HL-60 (cell line): Measurements from ENCODE around the gene EPB42.

Experiments used
- CTCF ChIP-seq: IDR thresholded peaks from one replicate; pipeline ENCODE4 v1.5.1; 2011; ENCODE audit warnings: low read length, control low read depth, inconsistent platforms; ENCODE audit not compliant: insufficient read depth
- GABPA ChIP-seq: IDR thresholded peaks from 2 replicates; pipeline ENCODE4 v1.6.1; 2012; ENCODE audit warnings: low read depth
- POLR2AphosphoS5 ChIP-seq: IDR thresholded peaks from 2 replicates; pipeline ENCODE4 v1.6.1; 2012; ENCODE audit warnings: low read depth
- REST ChIP-seq: IDR thresholded peaks from 2 replicates; pipeline ENCODE4 v1.6.1; 2012; ENCODE audit warnings: low read depth; ENCODE audit not compliant: insufficient replicate concordance
- SPI1 ChIP-seq: IDR thresholded peaks from 2 replicates; pipeline ENCODE4 v1.6.1; 2012; ENCODE audit warnings: low read depth, mild to moderate bottlenecking, borderline replicate concordance

GRCh38 chr15:43267439-43267838 lies 46.6 kb upstream of the EPB42 start:
- TF ChIP-seq POLR2AphosphoS5 (no peak), CTCF (no peak), GABPA (no peak), REST (no peak), SPI1 (no peak)
